Right lobe of liver (tissue), 4 donors: ENCODE results near the gene CFC1.
"Not testable (repeated sequence)": the region's sequence is repeated elsewhere in the genome, so short reads cannot be mapped to it uniquely, and the experiment has no call there.

Experiments
- POLR2A ChIP-seq: fragments of 450-650 bp; IDR thresholded peaks from one replicate; pipeline ENCODE4 v1.6.1; 2017; ENCODE audit warnings: antibody characterized with exemption, mild to moderate bottlenecking
- TF ChIP-seq, protein P1 (sequence below), 4 donors: fragments of 200-600 bp in 3 of 4; fragments of 450-650 bp in 1 of 4; IDR thresholded peaks; one replicate each; pipeline versions ENCODE4 v1.5.1 to v1.8.0; 2016 to 2022; ENCODE audit warnings: antibody characterized with exemption in 4 of 4, mild to moderate bottlenecking in 2 of 4
- donor health status: DM: no; HTN: no; CAD: no.
- donor health status: DM: no; HTN: no; CAD: no.
- donor health status: DM: no; HTN: yes; CAD: no.

DNA sequence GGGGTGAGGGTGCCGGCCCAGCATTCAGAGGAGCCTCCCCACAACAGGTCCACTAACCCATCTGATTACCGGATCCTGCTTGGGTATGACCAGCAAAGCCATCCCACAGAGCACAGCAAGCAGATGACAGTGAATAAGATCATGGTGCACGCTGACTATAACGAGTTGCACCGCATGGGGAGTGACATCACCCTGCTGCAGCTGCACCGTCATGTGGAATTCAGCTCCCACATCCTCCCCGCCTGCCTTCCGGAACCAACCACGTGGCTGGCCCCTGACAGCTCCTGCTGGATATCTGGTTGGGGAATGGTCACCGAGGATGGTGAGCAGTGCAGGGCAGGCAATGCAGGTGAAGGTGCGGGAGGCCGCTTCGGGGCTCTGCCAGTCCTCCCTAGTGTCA is 25.1 kb downstream of the CFC1 start:
- TF ChIP-seq, protein P1, sequence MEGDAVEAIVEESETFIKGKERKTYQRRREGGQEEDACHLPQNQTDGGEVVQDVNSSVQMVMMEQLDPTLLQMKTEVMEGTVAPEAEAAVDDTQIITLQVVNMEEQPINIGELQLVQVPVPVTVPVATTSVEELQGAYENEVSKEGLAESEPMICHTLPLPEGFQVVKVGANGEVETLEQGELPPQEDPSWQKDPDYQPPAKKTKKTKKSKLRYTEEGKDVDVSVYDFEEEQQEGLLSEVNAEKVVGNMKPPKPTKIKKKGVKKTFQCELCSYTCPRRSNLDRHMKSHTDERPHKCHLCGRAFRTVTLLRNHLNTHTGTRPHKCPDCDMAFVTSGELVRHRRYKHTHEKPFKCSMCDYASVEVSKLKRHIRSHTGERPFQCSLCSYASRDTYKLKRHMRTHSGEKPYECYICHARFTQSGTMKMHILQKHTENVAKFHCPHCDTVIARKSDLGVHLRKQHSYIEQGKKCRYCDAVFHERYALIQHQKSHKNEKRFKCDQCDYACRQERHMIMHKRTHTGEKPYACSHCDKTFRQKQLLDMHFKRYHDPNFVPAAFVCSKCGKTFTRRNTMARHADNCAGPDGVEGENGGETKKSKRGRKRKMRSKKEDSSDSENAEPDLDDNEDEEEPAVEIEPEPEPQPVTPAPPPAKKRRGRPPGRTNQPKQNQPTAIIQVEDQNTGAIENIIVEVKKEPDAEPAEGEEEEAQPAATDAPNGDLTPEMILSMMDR (IDR thresholded peaks at IDR 0.05), result not testable (repeated sequence)
- TF ChIP-seq POLR2A, result not testable (repeated sequence)
